Muscle of back (tissue), 11 donors: ENCODE data around the gene CDH12. TPM values are rescaled to one million over a fixed set of nuclear protein-coding genes. Genes with fewer than 3 reads are reported as not detected.
A peak's percentile ranks its signal among the peaks of the same experiment; 100 is the strongest.
"Not testable (repeated sequence)": the region's sequence is repeated elsewhere in the genome, so short reads cannot be mapped to it uniquely, and the experiment has no call there.

Experiments
- DNase-seq, 3 donors: peaks; one replicate each; pipeline versions ENCODE4 v3.0.0 to v3.0.0-alpha.2; 2013
- polyA plus RNA-seq, 10 donors: library from polyadenylated mRNA; unstranded; fragments of 120-200 nt; gene quantifications; one replicate each; pipeline ENCODE4 v1.2.1, GENCODE V29; 2013; ENCODE audit not compliant: insufficient read length in 10 of 10

The CDH12 gene
- polyA plus RNA-seq, 10 donors, result 0.24 to 3.5 (median 1.7) TPM

DNA sequence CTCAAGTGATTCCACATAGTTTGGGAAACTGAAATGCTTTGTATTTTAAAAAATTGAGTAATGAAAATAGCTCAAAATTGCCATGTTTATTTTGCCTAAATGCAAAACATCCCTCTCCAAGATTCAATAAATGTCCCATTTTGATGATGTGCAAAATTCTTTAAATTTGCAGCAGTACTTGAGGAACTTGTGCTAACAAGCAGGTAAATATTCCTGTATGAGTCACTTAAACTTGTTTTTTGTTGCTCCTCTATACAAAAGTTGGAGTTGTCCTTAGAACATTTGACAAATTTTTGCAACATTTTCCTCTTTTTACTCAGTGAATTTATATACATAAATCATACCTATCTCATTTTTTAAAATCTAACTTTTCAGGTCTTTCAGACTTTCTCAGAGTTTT, 280.2 kb downstream of the CDH12 start:
- DNase-seq, result no peak

DNA sequence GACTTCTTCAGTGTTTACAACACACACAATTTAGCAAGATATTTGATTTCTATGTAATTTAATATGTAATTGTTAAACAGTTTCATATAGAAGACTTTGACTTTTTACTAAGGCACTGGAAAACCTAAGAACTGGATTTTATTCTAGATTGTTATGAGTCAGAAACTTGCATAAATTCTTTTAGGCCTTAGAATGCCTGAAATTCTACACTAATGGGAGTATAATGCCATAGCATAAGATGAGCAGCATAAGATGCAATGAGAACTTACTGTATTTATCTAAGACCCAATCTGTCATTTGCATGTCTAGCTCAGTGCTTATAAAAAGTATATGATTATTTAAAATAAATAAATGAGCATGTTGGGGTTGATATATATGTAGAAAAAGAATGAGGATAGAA, 285.2 kb downstream of the CDH12 start:
- peak in 1 of 3 donors; percentile 0 for DNase-seq

DNA sequence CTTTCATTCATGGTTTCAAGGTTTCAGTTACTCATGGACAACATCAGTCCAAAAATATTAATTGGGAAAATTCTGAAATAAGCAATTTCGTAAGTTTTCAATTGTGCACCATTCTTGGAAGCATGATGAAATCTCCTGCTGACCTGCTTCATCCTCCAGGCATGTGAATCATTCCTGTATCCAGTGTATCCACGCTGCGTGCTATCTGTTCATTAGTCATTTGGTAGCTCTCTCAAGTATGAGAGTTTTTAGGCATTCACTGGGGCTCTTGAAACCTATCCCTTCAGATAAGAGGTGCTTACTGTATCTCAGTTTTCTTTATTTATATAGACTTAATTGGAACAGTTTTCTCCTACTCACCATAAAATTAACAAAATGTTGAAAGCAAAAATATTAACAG, 293.0 kb downstream of the CDH12 start:
- DNase-seq, result peak in 1 of 3 donors; percentile 61

DNA sequence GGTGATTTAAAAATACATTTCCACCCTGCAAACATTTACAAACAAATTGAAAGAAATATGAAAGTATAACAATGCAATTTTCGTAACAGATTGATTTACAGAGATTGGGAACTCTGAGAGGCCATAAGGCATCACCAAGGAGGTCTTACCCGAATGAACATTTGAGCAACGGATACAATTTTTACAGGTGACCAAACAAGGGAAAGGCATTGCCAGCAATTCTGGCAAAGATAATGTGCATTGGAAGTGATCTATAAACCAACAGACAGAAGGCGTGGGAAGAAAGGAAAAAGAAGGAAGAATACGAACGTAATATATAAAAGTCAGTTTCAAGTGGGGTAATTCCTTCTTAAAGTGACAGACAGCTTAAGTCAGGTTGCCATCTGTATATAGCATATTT, 295.9 kb downstream of the CDH12 start:
- no peak for DNase-seq

DNA sequence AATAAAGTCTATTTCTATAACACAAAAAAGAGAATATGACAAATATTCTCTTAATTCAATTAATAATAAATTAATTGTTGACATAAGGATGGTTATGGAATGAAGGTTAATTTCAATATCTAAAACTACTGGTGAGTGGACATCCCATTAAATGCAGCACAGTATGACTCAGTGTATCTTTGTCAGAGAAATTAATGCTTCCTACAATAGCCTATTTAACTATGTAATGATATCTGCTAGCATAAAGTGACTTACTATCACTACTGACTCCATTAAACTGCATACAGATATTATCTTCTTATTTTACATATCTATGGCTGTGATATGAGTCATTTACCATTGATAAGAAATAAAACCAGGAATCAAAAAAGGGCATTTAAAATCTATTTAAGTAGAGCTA, 298.7 kb downstream of the CDH12 start:
- DNase-seq, result no peak

DNA sequence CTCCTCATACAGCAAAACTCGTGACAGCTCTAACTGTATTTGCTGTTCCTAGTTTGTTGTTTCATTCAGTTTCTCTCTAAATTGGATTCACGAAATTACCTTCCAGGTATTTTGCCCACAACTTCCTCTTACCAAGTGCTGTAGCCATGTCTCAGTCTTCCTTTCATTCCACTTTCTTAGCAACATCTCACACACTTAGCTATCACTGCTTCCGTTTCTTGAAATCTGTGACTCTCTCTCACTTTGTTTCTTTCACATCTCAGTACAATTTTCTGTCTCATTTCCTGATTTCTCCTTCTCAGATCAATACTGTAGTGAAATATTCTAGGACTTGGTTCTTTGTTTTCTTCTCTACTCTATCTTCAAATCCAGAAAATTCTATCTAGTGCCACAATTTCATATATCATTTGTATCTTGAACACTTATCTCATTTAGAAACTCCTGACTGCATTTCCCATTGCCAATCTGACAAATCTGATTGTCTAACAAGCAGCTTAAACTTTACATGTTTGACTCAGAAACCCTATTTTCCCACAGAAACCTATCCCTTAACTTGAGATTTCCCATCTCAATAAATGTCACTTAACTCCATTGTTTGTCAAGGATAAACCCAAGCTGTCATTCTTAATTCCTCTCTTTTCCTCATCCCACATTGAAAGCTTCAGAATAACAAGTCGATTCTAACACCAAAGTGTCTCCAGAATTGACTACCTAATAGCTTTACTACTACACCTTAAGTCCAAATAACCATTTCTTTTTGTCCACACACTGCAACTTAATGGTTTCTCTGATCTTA, 303.1 kb downstream of the CDH12 start:
- no peak for DNase-seq

DNA sequence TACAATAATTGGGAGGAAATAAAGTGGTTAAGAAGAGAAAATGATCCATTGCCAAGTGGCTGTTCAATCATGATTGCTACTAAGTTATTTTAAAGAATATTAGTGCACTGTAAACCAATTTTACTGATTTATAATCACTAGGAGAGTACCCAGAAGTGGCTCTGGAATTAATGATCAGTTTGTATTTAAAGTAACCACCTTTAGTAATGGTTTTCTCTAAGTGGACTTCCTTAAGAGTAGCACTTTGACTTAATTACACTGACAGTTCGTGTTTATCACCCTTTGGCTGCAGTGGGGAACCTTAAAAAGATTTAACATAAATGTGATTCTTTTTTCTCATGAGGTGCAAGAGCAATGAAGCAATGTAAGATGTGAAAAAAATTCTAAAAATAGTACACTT, 310.8 kb downstream of the CDH12 start:
- no peak for DNase-seq

DNA sequence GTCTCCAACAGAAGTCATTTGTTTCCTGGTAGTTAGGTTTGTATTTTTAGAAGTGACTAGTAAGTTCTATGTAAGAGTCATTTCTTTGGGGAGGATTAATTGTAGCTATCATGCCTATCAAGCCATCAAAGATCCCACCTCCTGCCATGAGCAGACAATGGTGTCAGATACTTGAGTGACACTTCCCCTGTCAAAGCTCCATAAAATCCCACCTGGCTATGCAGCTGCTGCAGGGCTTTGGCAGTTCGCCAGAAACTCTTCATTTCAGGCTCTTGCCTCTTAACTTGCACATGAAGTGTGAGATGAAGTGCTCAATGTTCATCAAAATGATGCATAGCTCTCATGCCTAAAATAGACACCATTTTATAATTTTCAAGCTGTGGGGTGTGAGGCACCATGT, 312.1 kb downstream of the CDH12 start:
- DNase-seq, result peak; percentile 12 to 43 (median 31)

DNA sequence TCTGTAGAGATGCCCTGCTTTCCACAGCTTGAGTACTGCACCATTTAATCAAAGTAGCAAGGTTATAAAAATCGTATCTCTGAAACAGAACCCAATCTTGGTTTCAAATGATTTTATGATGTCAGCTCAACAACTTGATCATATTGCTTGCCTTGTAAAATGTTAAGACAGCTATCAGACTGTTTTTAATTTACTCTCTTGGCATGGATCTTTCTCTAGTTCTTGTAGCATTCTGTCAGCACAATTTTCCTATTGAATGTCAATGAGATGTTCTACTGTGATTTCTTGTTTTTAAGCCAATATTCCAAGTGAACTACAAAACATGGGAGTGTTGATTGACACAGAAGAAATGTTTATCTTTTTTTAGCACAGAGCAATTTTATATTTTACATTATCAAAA, 313.4 kb downstream of the CDH12 start:
- no peak for DNase-seq

DNA sequence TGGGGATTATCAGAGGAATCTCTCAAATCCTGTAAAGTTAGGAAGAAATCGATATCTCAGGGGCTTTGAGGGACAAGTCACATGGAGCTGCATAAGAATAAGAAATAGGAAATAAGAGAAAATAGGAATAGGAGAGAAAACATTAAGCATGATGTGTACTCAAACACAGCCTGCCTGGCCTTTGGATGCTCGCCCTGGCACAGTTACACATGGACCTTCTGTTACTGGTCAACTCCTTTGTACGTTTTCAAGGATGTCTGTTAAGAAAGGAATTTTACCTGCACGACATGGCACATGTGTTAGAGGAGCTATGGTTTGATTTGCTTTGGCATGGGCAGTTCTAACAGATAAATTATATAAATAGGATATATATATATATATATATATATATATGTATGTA, 321.2 kb downstream of the CDH12 start:
- no peak for DNase-seq

DNA sequence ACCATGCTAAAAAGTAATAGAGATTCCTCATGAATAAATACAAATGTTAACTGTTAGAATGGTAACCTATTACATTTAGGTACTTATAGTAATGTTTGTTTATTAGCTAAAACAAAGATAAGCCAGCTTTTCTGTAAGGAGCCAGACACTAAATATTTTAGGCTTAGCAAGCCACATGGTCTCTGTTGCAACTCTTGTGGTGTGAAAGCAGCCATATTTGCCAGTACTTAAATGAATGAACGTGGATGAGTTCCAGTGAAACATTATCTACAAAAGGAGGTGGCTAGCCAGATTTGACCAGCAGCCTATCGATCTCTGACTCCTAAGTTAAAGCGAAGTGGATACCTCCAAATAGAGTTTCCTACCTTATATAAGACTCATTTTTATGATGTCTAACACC, 331.6 kb downstream of the CDH12 start:
- DNase-seq, result no peak

DNA sequence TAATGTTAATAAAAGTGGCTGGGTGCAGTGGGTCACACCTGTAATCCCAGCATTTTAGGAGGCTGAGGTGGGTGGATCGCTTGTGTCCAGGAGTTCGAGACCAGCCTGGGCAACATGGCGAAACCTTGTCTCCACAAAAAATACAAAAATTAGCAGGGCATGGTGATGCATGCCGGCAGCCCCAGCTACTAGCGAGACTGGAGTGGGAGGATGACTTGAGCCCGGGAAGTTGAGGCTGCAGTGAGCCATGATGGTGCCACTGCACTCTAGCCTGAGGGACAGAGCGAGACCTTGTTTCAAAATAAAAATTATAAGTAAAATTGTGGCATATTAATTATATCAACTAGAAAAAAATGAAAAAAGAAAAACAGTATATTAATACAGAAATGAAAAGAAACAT, 336.6 kb downstream of the CDH12 start:
- not testable (repeated sequence) for DNase-seq

DNA sequence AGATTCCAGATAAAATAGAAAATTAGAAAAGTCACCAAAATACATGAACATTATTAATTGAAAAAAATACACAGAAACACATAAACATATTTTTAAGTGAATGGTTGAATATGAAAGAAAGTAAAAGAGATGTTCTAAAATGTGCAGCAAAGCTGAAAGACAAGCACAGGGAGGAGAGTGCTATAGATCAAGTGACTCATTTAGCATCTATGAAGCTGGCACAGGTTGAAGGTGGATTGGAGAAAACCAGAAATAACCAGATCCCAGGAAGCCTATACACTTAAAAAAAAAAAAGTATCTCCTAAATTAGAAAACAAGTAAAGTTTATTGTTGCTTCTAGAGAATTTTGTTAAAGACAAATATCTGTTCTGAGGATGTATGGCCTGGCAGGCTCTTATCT, 338.9 kb downstream of the CDH12 start:
- no peak for DNase-seq

DNA sequence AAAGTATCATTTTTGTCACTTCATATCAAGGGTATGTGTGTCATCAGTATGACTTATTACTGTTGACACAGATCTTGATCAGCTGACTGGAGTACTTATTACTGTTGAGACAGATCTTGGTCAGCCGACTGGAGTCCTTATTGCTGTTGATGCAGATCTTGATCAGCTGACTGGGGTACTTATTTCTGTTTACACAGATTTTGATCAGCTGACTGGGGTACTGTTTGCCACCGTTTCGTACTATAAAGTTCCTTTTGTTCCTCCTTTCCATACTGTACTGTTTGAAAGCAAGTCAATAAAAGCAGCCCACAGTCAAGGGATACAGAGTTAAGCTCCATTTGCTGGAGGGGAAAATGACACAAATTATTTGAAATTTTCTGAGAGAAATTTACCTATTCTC, 347.3 kb downstream of the CDH12 start:
- no peak for DNase-seq

DNA sequence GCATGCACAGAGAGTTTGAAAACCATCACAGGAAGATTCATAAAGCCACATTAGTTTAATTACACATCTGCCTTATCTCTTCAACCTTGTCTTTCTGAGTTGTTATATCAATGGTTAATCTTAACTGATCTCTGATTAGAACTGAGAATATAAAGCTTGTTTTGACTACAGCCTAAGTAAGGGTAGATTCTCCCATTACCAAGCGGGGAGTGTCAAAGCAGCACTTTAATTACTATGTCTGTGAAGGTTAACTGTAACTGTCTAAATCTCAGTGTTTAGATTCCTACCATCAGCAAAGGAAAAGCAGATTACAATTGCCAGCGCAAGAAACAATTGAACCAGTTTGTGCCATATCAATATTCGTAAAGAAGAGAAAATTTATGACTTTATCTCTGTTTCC, 348.7 kb downstream of the CDH12 start:
- no peak for DNase-seq

DNA sequence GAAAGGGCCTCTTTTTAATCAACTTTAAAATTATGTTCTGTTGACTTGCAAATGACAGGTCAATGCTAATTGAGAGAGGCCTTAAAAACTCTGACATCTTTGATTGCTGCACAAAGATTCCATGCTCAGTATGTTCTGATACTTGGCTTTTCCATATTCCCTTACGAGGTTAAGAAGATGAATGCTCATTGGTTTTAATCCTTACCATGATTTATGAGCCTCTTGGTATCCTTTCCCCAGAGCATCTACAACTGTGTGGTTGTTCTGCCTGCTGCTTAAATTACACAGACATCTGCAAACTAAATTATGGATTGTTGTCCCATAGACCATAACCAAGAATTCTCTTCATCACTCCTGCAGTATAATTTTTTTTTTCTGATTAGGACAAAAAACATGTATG, 352.6 kb downstream of the CDH12 start:
- no peak for DNase-seq

DNA sequence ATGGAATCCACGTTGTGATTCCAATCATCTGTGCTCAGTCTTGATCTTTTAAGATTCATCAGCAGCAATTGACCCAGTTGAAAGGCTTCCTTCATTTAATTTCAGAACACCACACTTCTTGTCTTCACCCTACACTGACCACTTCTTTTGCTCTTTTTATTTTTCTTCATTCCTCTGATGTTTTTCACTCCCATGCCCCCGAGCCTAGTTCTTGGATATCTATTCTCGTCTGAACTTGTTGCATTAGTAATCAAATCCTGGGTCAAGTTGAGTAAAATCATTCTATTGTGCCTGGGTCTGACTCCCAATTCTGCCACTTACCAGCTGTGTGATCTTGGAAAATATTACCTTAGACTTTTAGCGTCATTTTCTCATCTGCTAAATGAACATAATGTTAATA, 356.5 kb downstream of the CDH12 start:
- no peak for DNase-seq

DNA sequence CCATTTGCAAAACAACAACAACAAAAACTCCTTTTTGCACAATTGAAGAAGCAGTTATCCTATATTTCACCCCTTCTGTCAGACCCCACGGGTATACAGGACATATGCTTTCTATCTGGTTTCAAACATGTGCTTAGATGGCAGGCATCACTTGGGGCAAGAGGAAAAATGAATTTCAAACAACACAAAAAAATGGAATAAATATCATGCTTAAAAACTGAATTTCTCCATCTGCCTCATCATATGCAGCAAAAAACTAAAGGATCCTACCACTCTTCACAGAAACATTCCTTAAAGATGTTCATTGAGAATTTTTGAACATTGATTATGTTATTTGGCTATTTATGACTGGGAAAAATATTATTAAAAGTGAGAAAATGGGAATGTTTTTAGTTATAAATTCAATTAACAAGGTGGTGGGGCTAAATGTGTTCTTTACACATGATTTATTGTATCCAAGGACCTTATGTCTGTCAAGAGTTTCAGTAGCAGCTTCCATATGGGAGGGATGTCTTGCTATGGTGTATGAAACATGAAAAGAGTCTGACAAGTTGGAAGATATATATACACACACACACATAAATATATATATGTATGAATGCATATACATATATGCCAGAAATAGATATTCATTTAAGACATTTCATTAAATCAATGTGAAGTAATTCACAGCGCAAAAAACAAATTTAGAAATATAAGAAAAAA, 358.0 kb downstream of the CDH12 start:
- no peak for DNase-seq

DNA sequence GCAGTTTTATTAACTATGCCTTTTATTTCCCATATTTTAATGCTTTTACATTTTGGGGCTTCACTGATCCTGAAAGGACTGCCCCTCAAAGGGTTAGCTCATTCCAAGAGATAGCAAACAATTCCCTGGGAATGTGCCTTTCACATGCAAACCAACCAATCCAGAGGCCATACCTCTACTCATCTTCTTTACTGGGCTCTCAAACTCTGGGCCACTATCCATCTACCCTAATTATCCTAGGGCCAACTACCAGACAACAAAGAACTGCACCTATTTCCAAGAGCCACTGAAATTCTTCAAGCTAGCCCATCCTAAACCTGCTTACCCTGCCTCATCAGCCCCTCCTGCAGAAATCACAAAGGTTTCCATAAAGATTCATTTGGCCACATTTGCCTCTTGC, 364.7 kb downstream of the CDH12 start:
- DNase-seq, result no peak

DNA sequence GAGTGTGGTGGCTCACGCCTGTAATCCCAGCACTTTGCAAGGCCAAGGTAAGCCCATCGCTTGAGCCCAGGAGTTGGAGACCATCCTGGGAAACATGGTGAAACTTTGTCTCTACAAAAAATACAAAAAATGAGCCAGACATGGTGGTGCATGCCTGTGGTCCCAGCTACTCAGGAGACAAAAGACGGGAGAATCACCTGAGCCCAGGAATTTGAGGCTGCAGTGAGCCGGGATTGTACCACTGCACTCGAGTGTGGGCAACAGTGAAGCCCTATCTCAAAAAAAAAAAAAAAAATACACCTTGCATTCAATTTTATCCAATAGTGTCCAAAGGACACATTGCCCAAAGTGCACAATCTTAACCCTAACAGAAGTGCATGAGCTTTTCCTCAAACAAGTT, 372.8 kb downstream of the CDH12 start:
- no peak for DNase-seq

DNA sequence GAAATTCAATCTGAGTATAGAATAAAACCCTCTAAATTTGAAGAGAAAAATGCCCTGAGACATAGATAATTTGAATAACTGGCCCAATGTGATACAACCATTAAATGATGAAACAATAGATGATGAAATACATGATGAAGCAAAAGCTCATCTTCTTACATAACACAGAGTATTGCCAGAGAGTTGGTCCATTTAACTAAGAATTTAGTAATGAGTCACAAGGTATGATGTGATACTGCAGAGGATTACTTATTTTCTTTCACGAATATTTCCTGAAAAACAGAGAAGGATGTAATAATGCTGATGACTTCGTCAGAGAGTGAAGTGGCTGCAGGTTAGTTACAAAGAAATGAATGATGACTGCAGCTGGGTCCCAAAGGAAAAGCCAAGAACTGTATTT, 379.3 kb downstream of the CDH12 start:
- no peak for DNase-seq

DNA sequence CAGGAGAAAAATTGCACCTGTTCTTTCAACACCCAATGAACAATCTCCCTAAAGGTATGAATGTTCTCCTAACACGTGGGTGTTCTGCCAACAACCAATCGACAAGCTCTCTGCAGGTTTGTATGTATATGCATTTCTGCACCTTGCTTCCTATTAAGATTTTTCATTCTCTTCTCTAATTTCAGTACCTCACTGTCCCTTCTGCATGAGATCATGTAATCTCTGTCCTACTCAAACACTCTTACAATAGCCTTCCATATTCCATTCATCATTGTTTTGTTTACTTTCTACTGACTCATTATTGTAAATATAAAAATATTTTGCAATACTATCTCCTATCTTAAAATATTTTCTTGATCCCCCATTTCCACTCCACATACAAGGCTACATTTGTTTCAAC, 382.0 kb downstream of the CDH12 start:
- DNase-seq, result no peak

DNA sequence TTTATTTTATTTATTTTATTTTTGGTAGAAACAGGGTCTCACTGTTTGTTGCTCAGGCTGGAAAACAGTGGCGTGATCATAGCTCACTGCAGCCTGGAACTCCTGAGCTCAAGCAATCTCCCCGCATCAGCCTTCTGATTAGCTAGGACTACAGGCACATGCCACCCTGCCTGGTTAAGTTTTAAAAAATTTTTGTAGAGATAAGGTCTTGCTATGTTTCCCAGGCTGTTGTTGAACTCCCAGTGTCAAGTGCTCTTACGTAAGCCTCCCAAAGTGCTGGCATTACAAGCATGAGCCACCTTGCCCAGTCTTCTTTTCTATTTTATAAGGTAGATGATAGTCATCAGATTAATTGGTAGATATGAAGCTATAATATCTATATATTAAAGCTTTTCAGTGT, 382.7 kb downstream of the CDH12 start:
- DNase-seq, result no peak

DNA sequence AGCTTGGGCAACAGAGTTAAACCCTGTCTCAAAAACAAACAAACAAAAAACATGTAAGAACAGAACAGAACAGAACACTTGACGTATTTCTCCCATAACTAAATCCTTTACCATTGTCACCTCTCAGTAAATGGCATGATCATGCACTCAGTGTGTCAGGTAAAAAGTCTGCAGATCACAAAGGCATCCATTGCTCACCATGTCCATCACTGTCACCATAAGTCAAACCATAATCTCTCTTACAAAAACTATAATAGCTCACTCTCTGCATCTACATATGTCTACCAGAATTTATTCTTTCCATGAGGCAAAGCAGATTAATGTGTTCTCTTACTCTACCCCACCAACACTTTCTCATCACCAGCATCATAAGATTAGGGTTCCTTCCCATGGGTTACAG, 387.5 kb downstream of the CDH12 start:
- DNase-seq, result no peak
